Progenitor cell of endocrine pancreas (in vitro differentiated cells): ENCODE results near the gene SLC38A1. TPM values are rescaled to one million over a fixed set of nuclear protein-coding genes. Genes with fewer than 3 reads are reported as not detected.

ENCODE experiments used
- DNase-seq: peaks from one replicate; pipeline ENCODE4 v3.0.0; 2021; ENCODE audit warnings: low spot score; ENCODE audit not compliant: unreplicated experiment
- H3K27ac Mint-ChIP-seq: 2 replicates; pipeline ENCODE4 v1.8.0; 2021; ENCODE audit warnings: mild to moderate bottlenecking, moderate library complexity, mixed read lengths
- H3K27me3 Mint-ChIP-seq: 2 replicates; pipeline ENCODE4 v1.8.0; 2021; ENCODE audit warnings: mixed read lengths
- H3K36me3 Mint-ChIP-seq: 2 replicates; pipeline ENCODE4 v1.8.0; 2022; ENCODE audit warnings: mixed read lengths; ENCODE audit not compliant: insufficient read depth
- H3K4me1 Mint-ChIP-seq: 2 replicates; pipeline ENCODE4 v1.8.0; 2021; ENCODE audit warnings: low read depth, mixed read lengths
- H3K4me3 Mint-ChIP-seq: 2 replicates; pipeline ENCODE4 v1.8.0; 2021; ENCODE audit warnings: low read depth, mild to moderate bottlenecking, moderate library complexity, mixed read lengths
- H3K9me3 Mint-ChIP-seq: 2 replicates; pipeline ENCODE4 v1.8.0; 2021; ENCODE audit warnings: low read depth, mixed read lengths
- total RNA-seq: library from RNA; stranded (reverse); gene quantifications from 2 replicates; pipeline ENCODE4 v1.2.1, GENCODE V29; 2021
- TF ChIP-seq, protein P1 (sequence below): fragments of 200-600 bp; sonication (generic); IDR thresholded peaks from one replicate; pipeline ENCODE4 v1.5.0; 2021; ENCODE audit warnings: antibody characterized with exemption, mild to moderate bottlenecking; ENCODE audit not compliant: unreplicated experiment

Gene SLC38A1
- total RNA-seq, 1 donor from 2014 or later: 144 TPM

DNA sequence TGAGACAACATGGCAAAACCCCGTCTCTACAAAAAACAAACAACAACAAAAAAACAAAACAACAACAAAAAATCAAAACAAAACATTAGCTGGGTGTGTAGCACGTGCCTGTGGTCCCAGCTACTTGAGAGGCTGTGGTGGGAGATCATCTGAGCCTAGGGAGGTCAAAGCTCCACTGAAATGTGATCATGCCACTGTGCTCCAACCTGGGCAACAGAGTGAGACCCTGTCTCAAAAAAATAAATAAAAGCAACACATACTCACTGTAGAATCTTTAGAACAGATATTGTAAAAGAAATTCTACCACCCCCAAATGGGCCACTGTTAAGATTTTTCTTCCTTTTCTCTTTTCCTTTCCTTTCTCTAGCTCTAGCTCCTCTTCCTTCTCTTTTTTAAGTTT, 26.3 kb downstream of the SLC38A1 start:
- Mint-ChIP-seq H3K4me3 (no peak overlapping the region), H3K9me3 (peaks cover 22% of the 10 kb centered on the region), H3K27ac (no peak overlapping the region), H3K27me3 (no peaks in the 10 kb centered on the region), H3K4me1 (no peaks in the 10 kb centered on the region), H3K36me3 (peaks cover 39% of the 10 kb centered on the region)
- TF ChIP-seq, protein P1, sequence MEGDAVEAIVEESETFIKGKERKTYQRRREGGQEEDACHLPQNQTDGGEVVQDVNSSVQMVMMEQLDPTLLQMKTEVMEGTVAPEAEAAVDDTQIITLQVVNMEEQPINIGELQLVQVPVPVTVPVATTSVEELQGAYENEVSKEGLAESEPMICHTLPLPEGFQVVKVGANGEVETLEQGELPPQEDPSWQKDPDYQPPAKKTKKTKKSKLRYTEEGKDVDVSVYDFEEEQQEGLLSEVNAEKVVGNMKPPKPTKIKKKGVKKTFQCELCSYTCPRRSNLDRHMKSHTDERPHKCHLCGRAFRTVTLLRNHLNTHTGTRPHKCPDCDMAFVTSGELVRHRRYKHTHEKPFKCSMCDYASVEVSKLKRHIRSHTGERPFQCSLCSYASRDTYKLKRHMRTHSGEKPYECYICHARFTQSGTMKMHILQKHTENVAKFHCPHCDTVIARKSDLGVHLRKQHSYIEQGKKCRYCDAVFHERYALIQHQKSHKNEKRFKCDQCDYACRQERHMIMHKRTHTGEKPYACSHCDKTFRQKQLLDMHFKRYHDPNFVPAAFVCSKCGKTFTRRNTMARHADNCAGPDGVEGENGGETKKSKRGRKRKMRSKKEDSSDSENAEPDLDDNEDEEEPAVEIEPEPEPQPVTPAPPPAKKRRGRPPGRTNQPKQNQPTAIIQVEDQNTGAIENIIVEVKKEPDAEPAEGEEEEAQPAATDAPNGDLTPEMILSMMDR: no peak
- DNase-seq: no peak

DNA sequence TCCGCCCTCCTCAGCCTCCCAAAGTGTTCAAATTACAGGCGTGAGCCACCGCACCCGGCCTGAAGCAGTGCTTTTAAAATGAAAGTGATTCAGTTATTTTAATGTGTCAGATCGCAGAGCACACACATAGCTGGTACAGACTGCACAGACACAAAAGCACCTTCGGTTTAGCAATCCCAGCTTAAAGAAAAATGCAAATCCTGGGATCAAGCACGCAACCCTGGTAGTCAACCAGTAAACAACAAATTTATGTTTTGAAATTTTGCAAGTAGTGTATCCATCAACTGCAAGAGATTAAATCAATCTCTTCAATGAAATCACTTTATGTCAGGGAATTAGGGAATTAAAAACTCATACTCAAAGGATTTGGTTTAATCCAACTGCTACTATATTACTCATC, 28.4 kb downstream of the SLC38A1 start:
- Mint-ChIP-seq H3K4me3 (no peak overlapping the region), H3K27ac (peak overlapping the region; percentile 37), H3K4me1 (no peaks in the 10 kb centered on the region), H3K27me3 (no peaks in the 10 kb centered on the region), H3K36me3 (peaks cover 33% of the 10 kb centered on the region), H3K9me3 (peaks cover 10% of the 10 kb centered on the region)
- TF ChIP-seq, protein P1: no peak
- DNase-seq: no peak

DNA sequence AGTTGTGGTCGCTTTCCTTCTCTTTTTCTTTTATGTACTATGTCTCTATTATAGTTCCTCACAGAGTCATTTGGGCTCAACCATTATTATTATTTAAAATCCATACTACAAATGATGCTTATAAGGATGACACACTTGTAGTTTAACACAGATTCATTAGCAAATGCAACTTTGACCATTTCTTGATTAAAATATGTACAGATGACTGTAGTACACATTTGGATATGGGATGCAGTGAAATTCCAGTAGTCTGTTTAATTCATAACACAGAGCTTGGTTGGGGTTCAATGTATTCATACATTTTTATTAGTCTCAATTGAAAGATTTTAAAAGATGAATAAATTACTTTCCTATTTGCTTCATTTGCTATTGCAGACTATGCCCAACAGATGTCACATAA, 30.0 kb downstream of the SLC38A1 start:
- H3K27ac Mint-ChIP-seq: no peak overlapping the region
- no peak overlapping the region for H3K4me3 Mint-ChIP-seq
- peaks cover 29% of the 10 kb centered on the region for H3K36me3 Mint-ChIP-seq
- TF ChIP-seq, protein P1: no peak
- no peak for DNase-seq
- no peaks in the 10 kb centered on the region for H3K27me3 Mint-ChIP-seq
- no peaks in the 10 kb centered on the region for H3K4me1 Mint-ChIP-seq
- H3K9me3 Mint-ChIP-seq: peaks cover under 1% of the 10 kb centered on the region

DNA sequence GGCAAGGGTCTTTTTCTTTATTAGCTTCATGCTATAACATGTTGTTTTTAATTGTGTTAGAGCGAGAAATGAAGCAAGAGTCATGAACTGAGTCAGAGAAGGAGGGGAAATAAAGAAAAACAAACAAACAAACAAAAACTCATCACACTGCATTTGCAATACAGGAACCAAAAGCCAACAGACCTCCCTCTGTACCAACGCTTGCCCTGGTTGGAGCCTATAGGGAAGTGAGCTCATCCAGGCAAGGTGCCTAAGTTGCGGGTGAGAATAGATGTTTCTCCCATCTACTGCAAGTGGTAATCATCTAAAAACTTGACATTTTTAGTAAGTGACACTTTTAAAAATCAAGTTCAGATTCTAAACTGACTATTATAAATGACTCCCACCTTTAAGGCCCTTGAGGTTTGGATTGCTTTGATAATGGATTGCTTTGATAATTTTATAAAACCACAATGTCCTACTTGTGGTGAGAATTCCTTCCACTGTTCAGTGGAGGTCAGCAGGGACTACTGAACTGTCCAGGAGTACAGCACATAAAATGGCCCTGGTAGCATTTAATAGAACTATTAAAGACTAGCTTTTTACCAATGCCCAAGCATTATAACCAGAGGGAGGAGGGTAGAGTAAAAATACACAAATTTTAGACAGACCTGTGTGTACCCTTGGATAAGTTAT, 31.3 kb downstream of the SLC38A1 start:
- no peak overlapping the region for H3K4me3 Mint-ChIP-seq
- peaks cover 28% of the 10 kb centered on the region for H3K36me3 Mint-ChIP-seq
- DNase-seq: no peak
- no peaks in the 10 kb centered on the region for H3K4me1 Mint-ChIP-seq
- TF ChIP-seq, protein P1: no peak
- no peak overlapping the region for H3K27ac Mint-ChIP-seq
- H3K27me3 Mint-ChIP-seq: no peaks in the 10 kb centered on the region
- no peaks in the 10 kb centered on the region for H3K9me3 Mint-ChIP-seq

DNA sequence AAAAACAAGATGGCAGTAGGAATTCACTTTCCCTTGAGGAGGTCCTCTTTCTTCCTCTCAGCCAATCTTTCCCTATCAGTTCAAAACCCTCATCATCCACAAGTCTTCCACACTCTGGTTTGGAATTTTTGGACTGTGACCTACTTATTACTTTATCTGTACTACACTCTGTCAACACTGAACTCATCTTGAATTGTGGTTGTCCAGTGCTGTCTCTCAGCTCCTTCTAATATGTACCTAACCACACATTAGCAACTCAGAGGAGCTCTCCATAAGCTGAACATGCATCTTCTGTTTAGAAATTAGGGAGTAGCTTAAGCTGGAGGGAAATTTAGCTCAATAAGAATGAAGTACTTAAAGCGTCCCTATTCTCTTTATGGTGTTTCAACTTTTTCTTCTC, 34.8 kb downstream of the SLC38A1 start:
- Mint-ChIP-seq H3K4me3 (no peak overlapping the region), H3K36me3 (peaks cover 22% of the 10 kb centered on the region), H3K27ac (peak overlapping the region; percentile 2), H3K9me3 (no peaks in the 10 kb centered on the region), H3K27me3 (no peaks in the 10 kb centered on the region), H3K4me1 (no peaks in the 10 kb centered on the region)
- no peak for DNase-seq
- TF ChIP-seq, protein P1: no peak
